ENCODE measurements around the gene MGMT.

MGMT gene

GRCh38 chr10:129594811-129595210, 127.8 kb downstream of the MGMT start:
- Histone ChIP-seq H3K4me1 (ENCODE audit: insufficient read depth, low read length, severe bottlenecking) (no peaks in the 10 kb centered on the region), H3K9ac (ENCODE audit: low read length) (no peak overlapping the region), H4K20me1 (ENCODE audit: insufficient read depth, low read length) (no peaks in the 10 kb centered on the region), H3K27ac (ENCODE audit: low read depth, low read length, poor library complexity, severe bottlenecking) (no peak overlapping the region), H3K4me3 (ENCODE audit: low read depth, low read length, poor library complexity, severe bottlenecking) (no peak overlapping the region), H3K36me3 (ENCODE audit: insufficient read depth, low read length) (peaks cover under 1% of the 10 kb centered on the region; the same call in 1 of the 2 replicates), H3F3A (ENCODE audit: insufficient read depth, low read length) (no peaks in the 10 kb centered on the region), H3K9me3 (ENCODE audit: low read length) (no peaks in the 10 kb centered on the region), H3K27me3 (ENCODE audit: insufficient read depth, low read length) (no peaks in the 10 kb centered on the region), H2AFZ (ENCODE audit: low read length) (no peak overlapping the region), H3K79me2 (ENCODE audit: insufficient read depth, low read length) (no peaks in the 10 kb centered on the region), H3K9me2 (ENCODE audit: low read depth, low read length) (no peaks in the 10 kb centered on the region), H3K4me2 (ENCODE audit: low read length) (no peak overlapping the region)
- TF ChIP-seq EZH2 (IDR thresholded peaks at IDR 0.05; ENCODE audit: borderline replicate concordance, low read length) (no peak), CTCF (IDR thresholded peaks at IDR 0.05; ENCODE audit: low read length) (no peak)

- Histone ChIP-seq H3K4me1 (ENCODE audit: insufficient read depth, low read length, severe bottlenecking) (peaks cover 25% of the 10 kb centered on the region), H3K9ac (ENCODE audit: low read length) (no peak overlapping the region), H2AFZ (ENCODE audit: low read length) (no peak overlapping the region), H3K4me2 (ENCODE audit: low read length) (no peak overlapping the region), H3K79me2 (ENCODE audit: insufficient read depth, low read length) (no peaks in the 10 kb centered on the region), H3K4me3 (ENCODE audit: low read depth, low read length, poor library complexity, severe bottlenecking) (no peak overlapping the region), H3K27ac (ENCODE audit: low read depth, low read length, poor library complexity, severe bottlenecking) (no peak overlapping the region), H3K36me3 (ENCODE audit: insufficient read depth, low read length) (no peaks in the 10 kb centered on the region; the same call in 1 of the 2 replicates), H3K9me3 (ENCODE audit: low read length) (no peaks in the 10 kb centered on the region), H4K20me1 (ENCODE audit: insufficient read depth, low read length) (no peaks in the 10 kb centered on the region), H3F3A (ENCODE audit: insufficient read depth, low read length) (no peaks in the 10 kb centered on the region), H3K9me2 (ENCODE audit: low read depth, low read length) (no peaks in the 10 kb centered on the region), H3K27me3 (ENCODE audit: insufficient read depth, low read length) (no peaks in the 10 kb centered on the region)
- TF ChIP-seq CTCF (IDR thresholded peaks at IDR 0.05; ENCODE audit: low read length) (no peak), EZH2 (IDR thresholded peaks at IDR 0.05; ENCODE audit: borderline replicate concordance, low read length) (no peak)
These were observed 131.4 kb downstream of the MGMT start for GRCh38 chr10:129598413-129598812.

- Histone ChIP-seq H3K79me2 (ENCODE audit: insufficient read depth, low read length) (no peaks in the 10 kb centered on the region), H3K9me3 (ENCODE audit: low read length) (no peaks in the 10 kb centered on the region), H4K20me1 (ENCODE audit: insufficient read depth, low read length) (no peaks in the 10 kb centered on the region), H3K27ac (ENCODE audit: low read depth, low read length, poor library complexity, severe bottlenecking) (peak overlapping the region; percentile 13), H3K9me2 (ENCODE audit: low read depth, low read length) (no peaks in the 10 kb centered on the region), H3K4me1 (ENCODE audit: insufficient read depth, low read length, severe bottlenecking) (peaks cover 32% of the 10 kb centered on the region), H3F3A (ENCODE audit: insufficient read depth, low read length) (no peaks in the 10 kb centered on the region), H2AFZ (ENCODE audit: low read length) (no peak overlapping the region), H3K4me3 (ENCODE audit: low read depth, low read length, poor library complexity, severe bottlenecking) (no peak overlapping the region), H3K4me2 (ENCODE audit: low read length) (no peak overlapping the region), H3K36me3 (ENCODE audit: insufficient read depth, low read length) (no peaks in the 10 kb centered on the region; the same call in 1 of the 2 replicates), H3K9ac (ENCODE audit: low read length) (no peak overlapping the region), H3K27me3 (ENCODE audit: insufficient read depth, low read length) (no peaks in the 10 kb centered on the region)
- no peak for TF ChIP-seq EZH2 (IDR thresholded peaks at IDR 0.05; ENCODE audit: borderline replicate concordance, low read length)
- no peak for TF ChIP-seq CTCF (IDR thresholded peaks at IDR 0.05; ENCODE audit: low read length)
These were observed 132.1 kb downstream of the MGMT start for GRCh38 chr10:129599160-129599559.

Data from OCI-LY1 (cell line).